Ectodermal cell (in vitro differentiated cells): ENCODE results near the gene PLXNA2.

Experiments used
- H3K27ac ChIP-seq: 2 replicates; pipeline ENCODE4 v1.7.0; 2013; ENCODE audit warnings: mild to moderate bottlenecking, low read depth, low read length; ENCODE audit not compliant: insufficient read depth, poor library complexity, severe bottlenecking
- H3K27me3 ChIP-seq: 2 replicates; pipeline ENCODE4 v1.7.0; 2013; ENCODE audit warnings: mild to moderate bottlenecking, low read length; ENCODE audit not compliant: insufficient read depth, control insufficient read depth, poor library complexity, severe bottlenecking
- H3K36me3 ChIP-seq: one replicate; pipeline ENCODE4 v1.7.0; 2013; ENCODE audit warnings: low read length; ENCODE audit not compliant: control insufficient read depth, insufficient read depth
- H3K4me1 ChIP-seq: one replicate; pipeline ENCODE4 v1.7.0; 2013; ENCODE audit warnings: low read length; ENCODE audit not compliant: control insufficient read depth, insufficient read depth
- H3K4me3 ChIP-seq: 2 replicates; pipeline ENCODE4 v1.7.0; 2013; ENCODE audit warnings: low read depth, low read length, control low read depth; ENCODE audit not compliant: insufficient read depth
- H3K9me3 ChIP-seq: 2 replicates; pipeline ENCODE4 v1.7.0; 2013; ENCODE audit warnings: mild to moderate bottlenecking, low read length, moderate library complexity; ENCODE audit not compliant: control insufficient read depth
- WGBS, 2 experiments: methylation state at CpG; one replicate each; pipeline ENCODE4 v1.1.7; 2013; ENCODE audit warnings: missing lambda C conversion rate in 2 of 2; 5-methylcytosine and 5-hydroxymethylcytosine counted together

PLXNA2 gene

GRCh38 chr1:208133355-208133754 lies 110.8 kb downstream of the PLXNA2 start:
- WGBS, 2 experiments = 97 to 100% methylated on average over 1 to 2 of the region's 2 CpGs
- no peak overlapping the region for H3K27ac ChIP-seq

DNA sequence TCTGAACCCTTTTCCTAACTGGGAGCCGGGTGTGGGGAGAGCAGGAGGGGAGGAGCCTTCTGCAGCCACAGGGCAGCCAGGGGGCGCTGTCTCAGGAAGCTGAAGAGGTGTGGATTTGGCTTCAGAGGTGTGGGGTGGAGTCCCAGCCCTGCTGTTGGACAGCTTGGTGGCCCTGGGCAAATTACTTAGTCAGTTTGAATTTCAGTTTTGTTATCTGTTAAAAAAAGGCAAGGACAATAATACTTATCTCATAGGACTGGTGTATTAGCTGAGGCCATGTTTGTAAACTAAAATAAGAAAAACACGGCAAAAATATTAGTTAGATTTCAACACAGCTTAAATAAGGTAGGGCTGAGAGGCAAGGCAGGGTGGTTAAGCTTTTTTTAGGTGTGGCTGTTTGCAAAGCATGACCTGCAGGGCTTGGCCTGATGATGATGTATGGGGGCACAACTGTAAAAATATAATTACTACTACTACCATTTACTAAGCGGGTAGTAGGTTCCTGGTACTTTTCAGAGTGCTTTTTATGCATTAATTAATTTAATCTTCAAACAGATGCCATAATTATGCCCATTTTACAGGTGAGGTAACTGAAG lies 111.8 kb downstream of the PLXNA2 start:
- Histone ChIP-seq H3K27ac (no peak overlapping the region), H3K4me1 (peaks cover 38% of the 10 kb centered on the region), H3K27me3 (peaks cover 4% of the 10 kb centered on the region), H3K9me3 (no peaks in the 10 kb centered on the region), H3K36me3 (no peaks in the 10 kb centered on the region), H3K4me3 (no peak overlapping the region)
- 30 to 33% methylated on average over 3 of the region's 4 CpGs for WGBS, 2 experiments

More at GRCh38 chr1:208133355-208133754, 110.8 kb downstream of the PLXNA2 start:
- H3K4me1 ChIP-seq = peaks cover 29% of the 10 kb centered on the region
- no peaks in the 10 kb centered on the region for H3K36me3 ChIP-seq
- H3K9me3 ChIP-seq = no peaks in the 10 kb centered on the region
- peaks cover 4% of the 10 kb centered on the region for H3K27me3 ChIP-seq
- H3K4me3 ChIP-seq = no peak overlapping the region

DNA sequence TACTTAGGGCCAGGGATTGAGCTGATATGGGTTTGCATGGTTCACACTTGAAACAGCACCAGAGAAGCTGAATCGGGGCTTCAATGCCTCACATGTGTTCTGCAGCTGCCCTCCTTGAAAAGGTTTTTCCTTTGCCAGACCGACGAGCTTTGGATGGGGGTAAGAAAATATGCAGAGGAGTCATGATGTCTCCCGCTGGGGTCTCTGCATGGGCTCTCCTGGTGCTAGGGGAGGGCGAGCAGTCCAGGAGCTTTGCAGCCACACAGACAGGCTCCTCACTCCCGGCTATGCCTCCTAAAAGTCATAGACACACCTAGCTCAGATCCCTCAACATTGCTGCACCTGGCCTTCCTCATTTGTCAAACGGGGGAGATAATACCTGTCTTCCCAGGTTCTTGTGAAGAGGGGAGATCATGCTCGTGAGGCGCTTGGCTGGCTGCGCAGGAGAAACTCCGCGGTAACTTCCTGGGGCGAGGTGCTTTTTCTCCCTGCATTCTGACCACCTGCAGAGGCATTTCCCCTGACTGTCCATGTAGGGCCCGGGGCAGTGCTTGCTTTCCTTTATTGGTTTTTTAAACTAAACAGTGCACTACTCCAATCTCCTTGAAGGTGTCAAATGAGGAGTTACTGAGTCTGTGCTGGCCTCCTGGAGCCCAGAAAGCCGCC lies 112.4 kb downstream of the PLXNA2 start:
- H3K27me3 ChIP-seq = peaks cover 4% of the 10 kb centered on the region
- no peak overlapping the region for H3K4me3 ChIP-seq
- no peaks in the 10 kb centered on the region for H3K36me3 ChIP-seq

GRCh38 chr1:208129487-208129886 lies 114.7 kb downstream of the PLXNA2 start:
- H3K36me3 ChIP-seq = no peaks in the 10 kb centered on the region

More for the DNA sequence above, 112.4 kb downstream of the PLXNA2 start:
- H3K9me3 ChIP-seq = no peaks in the 10 kb centered on the region
- WGBS, 2 experiments = 16 to 18% methylated on average over 15 of the region's 15 CpGs
- no peak overlapping the region for H3K27ac ChIP-seq
- peaks cover 43% of the 10 kb centered on the region for H3K4me1 ChIP-seq

GRCh38 chr1:208129060-208129459 lies 115.1 kb downstream of the PLXNA2 start:
- no peaks in the 10 kb centered on the region for H3K36me3 ChIP-seq
- 0% methylated on average over 1 of the region's 1 CpG for WGBS, 2 experiments
- no peaks in the 10 kb centered on the region for H3K9me3 ChIP-seq
- H3K27me3 ChIP-seq = peaks cover 4% of the 10 kb centered on the region
- no peak overlapping the region for H3K27ac ChIP-seq
- peaks cover 36% of the 10 kb centered on the region for H3K4me1 ChIP-seq
- H3K4me3 ChIP-seq = no peak overlapping the region

More at GRCh38 chr1:208129487-208129886, 114.7 kb downstream of the PLXNA2 start:
- no peak overlapping the region for H3K27ac ChIP-seq
- 81 to 88% methylated on average over 1 of the region's 1 CpG for WGBS, 2 experiments
- H3K4me3 ChIP-seq = no peak overlapping the region
- H3K9me3 ChIP-seq = no peaks in the 10 kb centered on the region
- peaks cover 4% of the 10 kb centered on the region for H3K27me3 ChIP-seq
- peaks cover 37% of the 10 kb centered on the region for H3K4me1 ChIP-seq

GRCh38 chr1:208127792-208128529 lies 116.2 kb downstream of the PLXNA2 start:
- H3K4me3 ChIP-seq = no peak overlapping the region
- H3K27ac ChIP-seq = no peak overlapping the region
- H3K4me1 ChIP-seq = peaks cover 36% of the 10 kb centered on the region
- no peaks in the 10 kb centered on the region for H3K36me3 ChIP-seq
- 14 to 15% methylated on average over 9 to 10 of the region's 10 CpGs for WGBS, 2 experiments
- no peaks in the 10 kb centered on the region for H3K9me3 ChIP-seq
- H3K27me3 ChIP-seq = peaks cover 4% of the 10 kb centered on the region

DNA sequence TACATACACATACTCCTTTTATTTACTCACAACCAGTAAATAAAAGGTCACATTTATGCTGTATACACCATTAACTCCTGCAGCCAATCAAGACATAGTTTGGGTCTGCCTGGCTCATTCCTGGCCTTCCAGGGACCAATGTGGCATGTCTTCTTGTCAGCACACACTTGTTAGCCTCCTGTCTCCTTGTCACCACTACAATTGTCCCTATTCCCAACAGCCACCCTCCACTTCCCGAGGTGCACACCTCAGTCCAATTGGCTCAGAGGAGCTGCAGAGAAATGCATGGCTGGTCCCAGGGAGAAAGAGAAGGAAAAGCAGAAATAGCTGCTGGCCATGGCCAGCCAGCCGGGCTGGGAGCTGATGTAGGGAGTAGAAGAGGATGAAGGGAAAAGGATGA lies 116.9 kb downstream of the PLXNA2 start:
- Histone ChIP-seq H3K36me3 (no peaks in the 10 kb centered on the region), H3K9me3 (no peaks in the 10 kb centered on the region), H3K4me1 (peaks cover 36% of the 10 kb centered on the region), H3K27me3 (peaks cover 4% of the 10 kb centered on the region), H3K4me3 (no peak overlapping the region), H3K27ac (no peak overlapping the region)
- WGBS, 2 experiments = 85 to 87% methylated on average over 2 of the region's 2 CpGs

DNA sequence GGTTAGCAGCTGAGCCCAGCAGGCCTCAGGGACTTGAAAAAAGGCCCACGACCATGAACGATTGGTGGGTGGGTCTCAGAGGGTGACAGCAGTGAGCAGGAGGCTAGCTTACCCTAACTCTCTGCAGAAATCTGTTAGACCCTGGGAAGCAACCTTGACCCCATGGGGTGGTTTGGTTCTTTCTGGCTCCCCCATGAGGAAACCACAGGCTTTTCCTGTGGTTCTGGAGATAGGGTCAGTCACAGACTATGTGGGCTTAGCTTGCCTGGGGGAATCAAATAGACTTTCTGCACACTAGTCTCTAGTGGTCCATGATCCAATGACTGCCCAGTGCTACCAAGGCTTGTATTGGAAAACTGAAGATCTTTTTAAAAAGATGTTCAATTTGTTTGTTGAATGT lies 118.1 kb downstream of the PLXNA2 start:
- Histone ChIP-seq H3K27me3 (peaks cover 3% of the 10 kb centered on the region), H3K36me3 (no peaks in the 10 kb centered on the region), H3K27ac (no peak overlapping the region), H3K9me3 (no peaks in the 10 kb centered on the region), H3K4me1 (peaks cover 27% of the 10 kb centered on the region), H3K4me3 (no peak overlapping the region)
- 68 to 84% methylated on average over 2 of the region's 2 CpGs for WGBS, 2 experiments

- H3K27ac ChIP-seq = no peak overlapping the region
- no peaks in the 10 kb centered on the region for H3K27me3 ChIP-seq
- WGBS, 2 experiments = 95% methylated on average over 4 of the region's 4 CpGs
- no peaks in the 10 kb centered on the region for H3K9me3 ChIP-seq
- no peaks in the 10 kb centered on the region for H3K36me3 ChIP-seq
- no peak overlapping the region for H3K4me3 ChIP-seq
- peaks cover 24% of the 10 kb centered on the region for H3K4me1 ChIP-seq
These were observed 121.4 kb downstream of the PLXNA2 start for GRCh38 chr1:208122612-208123358.
